ENCODE results near the gene ZDHHC11B. TPM values are rescaled to one million over a fixed set of nuclear protein-coding genes. Genes with fewer than 3 reads are reported as not detected.

Gene ZDHHC11B
- polyA plus RNA-seq, 1 donor (not counting 4 experiments of a cell fraction or from before 2014, with no cell fraction given): 0.18 TPM

GRCh38 chr5:821504-821903 is 37.0 kb upstream of the ZDHHC11B start:
- Histone ChIP-seq H4K20me1 (ENCODE audit: control insufficient read depth, extremely low read depth, insufficient read depth, low read length) (no peaks in the 10 kb centered on the region), H3K4me3 (ENCODE audit: control insufficient read depth in 2 of 3, extremely low read depth in 1 of 3, insufficient read depth in 2 of 3, low read depth in 1 of 3, low read length in 3 of 3) (no peak overlapping the region), H3K4me2 (ENCODE audit: control insufficient read depth, extremely low read depth, insufficient read depth, low read depth, low read length) (no peak overlapping the region), H3K9ac (ENCODE audit: control insufficient read depth, extremely low read depth, insufficient read depth, low read length) (no peak overlapping the region), H3K9me3 (ENCODE audit: control insufficient read depth, low read depth, low read length) (no peaks in the 10 kb centered on the region), H3K36me3 (ENCODE audit: control insufficient read depth in 2 of 2, extremely low read depth in 1 of 2, insufficient read depth in 2 of 2, low read length in 2 of 2) (no peaks in the 10 kb centered on the region), H3K9me1 (ENCODE audit: control insufficient read depth, extremely low read depth, insufficient read depth, low read length) (no peaks in the 10 kb centered on the region), H2AFZ (ENCODE audit: control insufficient read depth, low read length) (no peak overlapping the region), H3K27ac (ENCODE audit: control insufficient read depth, insufficient read depth, low read length) (no peak overlapping the region), H3K79me2 (ENCODE audit: control insufficient read depth, insufficient read depth, low read length) (no peaks in the 10 kb centered on the region), H3K27me3 (ENCODE audit: control insufficient read depth, extremely low read depth, insufficient read depth, low read length) (no peaks in the 10 kb centered on the region), H3K4me1 (ENCODE audit: control insufficient read depth, extremely low read depth, insufficient read depth, low read length) (no peaks in the 10 kb centered on the region)
- FAIRE-seq (no peak), DNase-seq (ENCODE audit: low read depth, low spot score) (no peak)
- TF ChIP-seq, protein P1, sequence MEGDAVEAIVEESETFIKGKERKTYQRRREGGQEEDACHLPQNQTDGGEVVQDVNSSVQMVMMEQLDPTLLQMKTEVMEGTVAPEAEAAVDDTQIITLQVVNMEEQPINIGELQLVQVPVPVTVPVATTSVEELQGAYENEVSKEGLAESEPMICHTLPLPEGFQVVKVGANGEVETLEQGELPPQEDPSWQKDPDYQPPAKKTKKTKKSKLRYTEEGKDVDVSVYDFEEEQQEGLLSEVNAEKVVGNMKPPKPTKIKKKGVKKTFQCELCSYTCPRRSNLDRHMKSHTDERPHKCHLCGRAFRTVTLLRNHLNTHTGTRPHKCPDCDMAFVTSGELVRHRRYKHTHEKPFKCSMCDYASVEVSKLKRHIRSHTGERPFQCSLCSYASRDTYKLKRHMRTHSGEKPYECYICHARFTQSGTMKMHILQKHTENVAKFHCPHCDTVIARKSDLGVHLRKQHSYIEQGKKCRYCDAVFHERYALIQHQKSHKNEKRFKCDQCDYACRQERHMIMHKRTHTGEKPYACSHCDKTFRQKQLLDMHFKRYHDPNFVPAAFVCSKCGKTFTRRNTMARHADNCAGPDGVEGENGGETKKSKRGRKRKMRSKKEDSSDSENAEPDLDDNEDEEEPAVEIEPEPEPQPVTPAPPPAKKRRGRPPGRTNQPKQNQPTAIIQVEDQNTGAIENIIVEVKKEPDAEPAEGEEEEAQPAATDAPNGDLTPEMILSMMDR (optimal IDR thresholded peaks at IDR 0.05 in 1 of 3, IDR thresholded peaks at IDR 0.05 in 1 of 3, conservative IDR thresholded peaks at IDR 0.05 in 1 of 3; ENCODE audit: extremely low read depth in 1 of 3, insufficient read depth in 2 of 3, low read length in 3 of 3): no peak
- no peak for TF ChIP-seq EZH2 (IDR thresholded peaks at IDR 0.05; ENCODE audit: low read length)
- dilution Hi-C loops (cut with MboI; ENCODE audit: extremely low pct_ligation_motif_present, low sequenced_read_pairs): no loop called here

DNA sequence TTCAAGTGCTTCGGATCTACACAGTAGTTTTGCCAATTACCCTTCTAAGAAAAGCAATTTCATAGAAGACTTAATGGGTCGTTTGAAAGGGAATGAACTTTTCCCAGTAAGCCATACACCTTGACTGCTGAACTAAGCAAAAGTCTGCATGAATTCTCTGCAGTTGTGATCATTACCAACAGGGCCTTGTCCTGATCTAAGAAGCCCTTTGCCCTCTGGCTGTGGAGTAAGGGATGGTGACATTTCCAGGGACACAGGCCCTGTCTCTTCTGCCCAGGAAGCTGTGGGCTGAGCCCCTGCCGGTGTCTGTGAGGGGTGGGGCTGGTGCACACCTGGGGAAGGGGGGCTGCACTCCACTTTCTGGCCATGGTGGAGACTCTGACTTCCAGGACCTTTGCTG is 35.7 kb upstream of the ZDHHC11B start:
- no peak for FAIRE-seq
- H3K9me3 ChIP-seq (ENCODE audit: control insufficient read depth, low read depth, low read length): no peaks in the 10 kb centered on the region
- dilution Hi-C loops (cut with MboI; ENCODE audit: extremely low pct_ligation_motif_present, low sequenced_read_pairs): no loop called here
- no peaks in the 10 kb centered on the region for H3K79me2 ChIP-seq (ENCODE audit: control insufficient read depth, insufficient read depth, low read length)
- no peak overlapping the region for H3K4me2 ChIP-seq (ENCODE audit: control insufficient read depth, extremely low read depth, insufficient read depth, low read depth, low read length)
- TF ChIP-seq, protein P1 (optimal IDR thresholded peaks at IDR 0.05 in 1 of 3, IDR thresholded peaks at IDR 0.05 in 1 of 3, conservative IDR thresholded peaks at IDR 0.05 in 1 of 3; ENCODE audit: extremely low read depth in 1 of 3, insufficient read depth in 2 of 3, low read length in 3 of 3): no peak
- H3K4me1 ChIP-seq (ENCODE audit: control insufficient read depth, extremely low read depth, insufficient read depth, low read length): no peaks in the 10 kb centered on the region
- no peaks in the 10 kb centered on the region for H3K9me1 ChIP-seq (ENCODE audit: control insufficient read depth, extremely low read depth, insufficient read depth, low read length)
- no peaks in the 10 kb centered on the region for H3K36me3 ChIP-seq (ENCODE audit: control insufficient read depth in 2 of 2, extremely low read depth in 1 of 2, insufficient read depth in 2 of 2, low read length in 2 of 2)
- H3K27ac ChIP-seq (ENCODE audit: control insufficient read depth, insufficient read depth, low read length): no peak overlapping the region
- no peaks in the 10 kb centered on the region for H3K27me3 ChIP-seq (ENCODE audit: control insufficient read depth, extremely low read depth, insufficient read depth, low read length)
- no peaks in the 10 kb centered on the region for H4K20me1 ChIP-seq (ENCODE audit: control insufficient read depth, extremely low read depth, insufficient read depth, low read length)
- no peak overlapping the region for H3K9ac ChIP-seq (ENCODE audit: control insufficient read depth, extremely low read depth, insufficient read depth, low read length)
- no peak for DNase-seq (ENCODE audit: low read depth, low spot score)
- no peak overlapping the region for H3K4me3 ChIP-seq (ENCODE audit: control insufficient read depth in 2 of 3, extremely low read depth in 1 of 3, insufficient read depth in 2 of 3, low read depth in 1 of 3, low read length in 3 of 3)
- no peak overlapping the region for H2AFZ ChIP-seq (ENCODE audit: control insufficient read depth, low read length)

All from keratinocyte (primary cell).